Measurements from ENCODE around the gene SNX14. TPM values are rescaled to one million over a fixed set of nuclear protein-coding genes. Genes with fewer than 3 reads are reported as not detected.
A peak's percentile ranks its signal among the peaks of the same experiment; 100 is the strongest.

The SNX14 gene
- total RNA-seq, 1 experiment from 2014 or later, result 84.8 TPM

DNA sequence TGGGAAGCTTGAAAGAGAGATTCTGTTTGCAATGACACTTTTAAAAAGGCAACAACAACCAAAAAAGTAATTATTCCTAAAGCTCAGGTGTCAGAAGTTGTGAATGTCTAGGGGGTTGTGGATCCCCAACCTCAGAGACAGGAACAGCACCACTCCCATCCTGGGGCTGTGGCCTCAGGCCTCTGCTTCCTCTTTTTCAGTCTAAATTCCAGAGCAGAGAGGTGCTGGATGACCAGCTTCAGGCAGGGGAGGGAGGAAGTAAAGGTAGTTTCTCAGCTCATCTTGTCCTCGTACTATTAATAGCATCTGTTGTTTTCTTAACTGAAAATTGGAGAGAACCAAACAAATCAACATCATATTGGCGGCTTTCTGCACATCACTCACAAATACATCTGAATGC, 135.5 kb downstream of the SNX14 start:
- ChIA-PET RAD21 (ENCODE audit: low non-redundant PET in 1 of 2, low total read pairs in 2 of 2, uncharacterized antibody in 2 of 2, unreplicated experiment in 2 of 2) (no interaction called here), CTCF (interaction anchor here (3.4 kb wide), 1 partner anchor 25 kb away, joined by 15 read pairs; no protein-coding TSS in a partner anchor), POLR2A (interaction anchor here (1.9 to 2.8 kb wide), 3 partner anchors 9 to 97 kb away, joined by 6 to 15 read pairs (median 7); partner anchors contain the start of gene NT5E)
- ATAC-seq (no peak), DNase-seq (ENCODE audit: low read depth, low spot score) (no peak)
- H3K9me3 ChIP-seq (ENCODE audit: control insufficient read depth in 1 of 2, insufficient read depth in 1 of 2, low read depth in 1 of 2, low read length in 2 of 2), result no peaks in the 10 kb centered on the region
- no peak overlapping the region for H3K4me3 ChIP-seq (replicated peaks in 1 of 2; ENCODE audit: low read depth in 1 of 2, low read length in 2 of 2)
- H2AFZ ChIP-seq (ENCODE audit: low read depth, low read length, poor library complexity, severe bottlenecking), result no peak overlapping the region
- H3K36me3 ChIP-seq (ENCODE audit: control insufficient read depth in 1 of 2, insufficient read depth in 2 of 2, low read length in 2 of 2), result no peaks in the 10 kb centered on the region; a peak in 1 of 4 replicates
- intact Hi-C loops (cut with micrococcal nuclease), result no loop called here
- no TSS peak for BruUV-seq (replicated peaks)
- H3K9ac ChIP-seq (ENCODE audit: low read length), result peak overlapping the region; percentile 13
- no peak overlapping the region for H3K27ac ChIP-seq (ENCODE audit: low read depth, low read length)
- TF ChIP-seq CEBPB (IDR thresholded peaks at IDR 0.05; ENCODE audit: low read depth), result no peak
- TF ChIP-seq JUND (IDR thresholded peaks at IDR 0.05), result no peak
- no peak for TF ChIP-seq EZH2phosphoT487 (IDR thresholded peaks at IDR 0.05; ENCODE audit: borderline replicate concordance)
- TF ChIP-seq POLR2AphosphoS5 (IDR thresholded peaks at IDR 0.05; ENCODE audit: low read depth, low read length), result peak; percentile 34
- H3K27me3 ChIP-seq (ENCODE audit: insufficient read depth, low read length), result no peaks in the 10 kb centered on the region
- H3K9me2 ChIP-seq (ENCODE audit: insufficient read depth), result no peaks in the 10 kb centered on the region
- H3K4me2 ChIP-seq (ENCODE audit: low read length), result peak overlapping the region; percentile 50
- peaks cover 37 to 100% of the 10 kb centered on the region in 2 experiments for H3K4me1 ChIP-seq (ENCODE audit: control insufficient read depth in 1 of 2, insufficient read depth in 2 of 2, low read length in 2 of 2)
- peaks cover 58% of the 10 kb centered on the region for H3K79me2 ChIP-seq (ENCODE audit: insufficient read depth, low read length)
- H4K20me1 ChIP-seq (ENCODE audit: insufficient read depth), result no peaks in the 10 kb centered on the region

DNA sequence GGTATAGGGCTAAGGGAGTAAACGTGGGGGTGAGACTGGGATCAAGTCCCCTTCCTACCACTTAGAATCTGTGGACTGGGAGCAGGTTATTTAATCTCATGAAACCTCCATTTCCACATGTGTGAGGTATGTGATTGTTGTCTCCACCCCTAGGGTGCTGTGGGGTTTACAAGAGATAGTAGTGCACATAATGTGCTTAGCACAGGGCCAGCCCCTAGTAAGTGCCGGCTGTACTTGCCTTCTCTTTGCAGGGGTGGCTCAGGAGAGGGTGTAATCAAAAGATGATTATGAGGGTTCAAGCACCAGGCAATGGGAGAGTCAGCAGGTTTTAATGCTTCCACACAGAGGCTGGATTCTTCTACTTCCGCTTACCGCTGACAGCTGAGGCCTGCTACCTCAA, 136.9 kb downstream of the SNX14 start:
- Histone ChIP-seq H3K79me2 (ENCODE audit: insufficient read depth, low read length) (peaks cover 72% of the 10 kb centered on the region), H3K9me3 (ENCODE audit: control insufficient read depth in 1 of 2, insufficient read depth in 1 of 2, low read depth in 1 of 2, low read length in 2 of 2) (no peaks in the 10 kb centered on the region), H3K9me2 (ENCODE audit: insufficient read depth) (no peaks in the 10 kb centered on the region), H3K9ac (ENCODE audit: low read length) (peak overlapping the region; percentile 11; the same call in 1 of the 2 replicates), H3K4me2 (ENCODE audit: low read length) (peak overlapping the region; percentile 50), H3K27ac (ENCODE audit: low read depth, low read length) (no peak overlapping the region), H3K27me3 (ENCODE audit: insufficient read depth, low read length) (no peaks in the 10 kb centered on the region), H3K4me1 (ENCODE audit: control insufficient read depth in 1 of 2, insufficient read depth in 2 of 2, low read length in 2 of 2) (peaks cover 39 to 100% of the 10 kb centered on the region in 2 experiments), H4K20me1 (ENCODE audit: insufficient read depth) (no peaks in the 10 kb centered on the region), H2AFZ (ENCODE audit: low read depth, low read length, poor library complexity, severe bottlenecking) (no peak overlapping the region), H3K4me3 (replicated peaks in 1 of 2; ENCODE audit: low read depth in 1 of 2, low read length in 2 of 2) (no peak overlapping the region), H3K36me3 (ENCODE audit: control insufficient read depth in 1 of 2, insufficient read depth in 2 of 2, low read length in 2 of 2) (peaks cover 0 to 13% of the 10 kb centered on the region in 2 experiments; a peak in 2 of 4 replicates)
- CTCF ChIA-PET, result interaction anchor here (3.4 kb wide), 1 partner anchor 26 kb away, joined by 15 read pairs; no protein-coding TSS in a partner anchor
- TF ChIP-seq POLR2AphosphoS5 (IDR thresholded peaks at IDR 0.05; ENCODE audit: low read depth, low read length), result peak; percentile 28; the same call in 1 of the 2 replicates
- TF ChIP-seq CBX3 (IDR thresholded peaks at IDR 0.05; ENCODE audit: low read depth), result no peak
- RAD21 ChIA-PET (ENCODE audit: low non-redundant PET in 1 of 2, low total read pairs in 2 of 2, uncharacterized antibody in 2 of 2, unreplicated experiment in 2 of 2), result no interaction called here
- DNase-seq (ENCODE audit: low read depth, low spot score) (no peak), ATAC-seq (no peak; the same call in 1 of the 2 replicates)
- no TSS peak for BruUV-seq (replicated peaks)
- POLR2A ChIA-PET, result no interaction called here
- intact Hi-C loops (cut with micrococcal nuclease), result no loop called here

Other genes starting within 250 kb of the SNX14 start
- gene NT5E, start 143.8 kb downstream of the SNX14 start, total RNA-seq (2021; ENCODE audit: unreplicated experiment), result 68.2 TPM
- gene SYNCRIP, start 49.0 kb upstream of the SNX14 start, total RNA-seq (2021; ENCODE audit: unreplicated experiment), result 189 TPM